ENCODE results near the gene SCLT1. TPM values are rescaled to one million over a fixed set of nuclear protein-coding genes. Genes with fewer than 3 reads are reported as not detected.
"Not testable (repeated sequence)": the region's sequence is repeated elsewhere in the genome, so short reads cannot be mapped to it uniquely, and the experiment has no call there.

Gene SCLT1
- total RNA-seq, 1 donor from 2014 or later = 14.4 TPM

DNA sequence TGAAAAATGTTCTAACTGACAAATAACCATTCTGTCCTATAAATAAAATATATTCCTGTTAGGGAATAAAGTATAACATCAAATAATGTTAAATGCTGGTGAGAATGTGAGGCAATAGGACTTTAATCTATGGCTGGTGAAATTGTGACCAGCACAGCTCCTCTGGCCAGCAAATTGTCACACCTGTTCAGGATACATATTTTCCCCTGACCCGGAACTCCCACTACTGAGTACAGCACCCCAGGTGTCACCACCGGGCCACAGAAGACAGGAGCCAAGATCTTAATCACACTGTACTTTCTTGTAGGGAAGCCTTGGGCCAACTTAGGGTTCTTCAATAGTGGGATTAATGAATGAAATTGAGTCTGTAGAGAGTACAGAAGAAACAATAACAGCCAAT, 35.8 kb upstream of the SCLT1 start:
- no peak for TF ChIP-seq CTCF (IDR thresholded peaks at IDR 0.05)

GRCh38 chr4:129126614-129127013, 33.3 kb upstream of the SCLT1 start:
- H3K4me3 ChIP-seq; H3K27me3 ChIP-seq; H3K9me3 ChIP-seq; H3K36me3 ChIP-seq; intact Hi-C loops (cut with DNase I); H3K4me1 ChIP-seq; DNase-seq; ATAC-seq; H3K27ac ChIP-seq: not testable (repeated sequence)

More for the DNA sequence above, 35.8 kb upstream of the SCLT1 start:
- Histone ChIP-seq H3K27me3 (no peaks in the 10 kb centered on the region), H3K4me1 (no peaks in the 10 kb centered on the region), H3K9me3 (no peaks in the 10 kb centered on the region), H3K36me3 (no peaks in the 10 kb centered on the region), H3K4me3 (no peak overlapping the region), H3K27ac (no peak overlapping the region)
- intact Hi-C loops (cut with DNase I) = no loop called here
- no peak for DNase-seq
- no peak for ATAC-seq

DNA sequence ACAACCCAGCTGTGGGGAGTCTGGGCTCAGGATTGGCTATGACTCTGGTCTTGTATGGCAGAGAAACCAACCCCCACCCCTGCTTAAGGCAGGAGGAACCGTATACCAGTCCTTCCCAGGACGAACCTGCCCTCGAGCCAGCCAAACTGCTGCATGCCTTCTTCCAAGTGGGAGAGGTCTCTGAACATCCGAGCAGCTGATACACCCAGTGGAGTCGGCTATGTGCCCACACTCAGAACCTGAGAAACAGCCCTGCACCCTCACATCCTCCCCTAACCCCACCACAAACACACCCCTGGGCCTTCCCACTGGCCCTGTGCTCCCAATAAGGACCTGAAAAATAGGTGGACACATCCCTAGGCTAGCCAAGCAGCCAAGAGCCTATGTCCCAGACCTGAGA, 24.4 kb upstream of the SCLT1 start:
- intact Hi-C loops (cut with DNase I) = no loop called here
- DNase-seq (no peak), ATAC-seq (no peak)
- Histone ChIP-seq H3K4me1 (no peaks in the 10 kb centered on the region), H3K4me3 (no peak overlapping the region), H3K9me3 (no peaks in the 10 kb centered on the region), H3K27me3 (no peaks in the 10 kb centered on the region), H3K27ac (no peak overlapping the region), H3K36me3 (no peaks in the 10 kb centered on the region)
- no peak for TF ChIP-seq CTCF (IDR thresholded peaks at IDR 0.05)

DNA sequence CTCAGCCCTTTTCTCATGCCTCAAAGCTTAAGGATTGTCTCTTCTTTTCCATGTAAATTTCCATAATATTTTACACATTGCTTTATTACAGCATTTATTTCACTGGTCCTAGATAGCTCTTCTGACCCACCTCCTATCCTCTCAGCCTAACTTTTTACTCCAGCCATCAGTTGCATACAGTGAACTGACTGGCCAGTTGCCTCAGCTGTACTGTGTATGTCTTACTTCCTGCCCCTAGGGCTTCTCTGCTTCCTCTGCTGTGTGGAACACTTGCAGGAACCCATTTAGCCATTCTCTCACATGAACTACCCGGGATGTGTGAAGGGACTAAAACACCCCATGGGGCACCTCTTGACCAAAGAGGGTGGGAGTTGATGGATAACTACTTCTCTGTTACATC, 20.6 kb upstream of the SCLT1 start:
- no peak for DNase-seq
- no peak for TF ChIP-seq CTCF (IDR thresholded peaks at IDR 0.05)
- no peak for ATAC-seq
- no peaks in the 10 kb centered on the region for H3K9me3 ChIP-seq
- H3K4me3 ChIP-seq = no peak overlapping the region
- intact Hi-C loops (cut with DNase I) = no loop called here
- H3K36me3 ChIP-seq = peaks cover 11% of the 10 kb centered on the region
- no peaks in the 10 kb centered on the region for H3K4me1 ChIP-seq
- H3K27ac ChIP-seq = no peak overlapping the region
- H3K27me3 ChIP-seq = no peaks in the 10 kb centered on the region

DNA sequence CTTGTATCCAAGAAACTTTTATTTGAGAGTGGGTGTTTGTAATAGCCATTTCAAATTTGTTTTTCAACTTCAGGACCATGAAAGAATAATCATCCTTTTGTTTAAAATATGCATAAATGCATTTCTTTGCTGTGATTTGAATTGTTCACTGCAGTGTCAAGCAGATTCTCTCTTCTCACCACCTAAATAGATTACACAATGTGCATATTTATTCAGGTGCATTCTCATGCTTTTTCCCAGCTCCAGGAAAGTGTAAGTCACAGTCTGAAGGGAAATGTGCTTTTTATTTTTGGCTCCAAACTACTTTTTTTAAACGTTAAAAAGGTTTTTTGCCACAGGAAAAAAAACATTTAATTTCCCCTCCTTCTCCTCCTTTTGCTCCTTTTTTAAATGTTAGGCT, 20.1 kb upstream of the SCLT1 start:
- Histone ChIP-seq H3K27me3 (no peaks in the 10 kb centered on the region), H3K27ac (no peak overlapping the region), H3K4me1 (no peaks in the 10 kb centered on the region), H3K36me3 (peaks cover 12% of the 10 kb centered on the region), H3K4me3 (no peak overlapping the region), H3K9me3 (no peaks in the 10 kb centered on the region)
- no peak for DNase-seq
- no peak for TF ChIP-seq CTCF (IDR thresholded peaks at IDR 0.05)
- intact Hi-C loops (cut with DNase I) = no loop called here
- no peak for ATAC-seq

DNA sequence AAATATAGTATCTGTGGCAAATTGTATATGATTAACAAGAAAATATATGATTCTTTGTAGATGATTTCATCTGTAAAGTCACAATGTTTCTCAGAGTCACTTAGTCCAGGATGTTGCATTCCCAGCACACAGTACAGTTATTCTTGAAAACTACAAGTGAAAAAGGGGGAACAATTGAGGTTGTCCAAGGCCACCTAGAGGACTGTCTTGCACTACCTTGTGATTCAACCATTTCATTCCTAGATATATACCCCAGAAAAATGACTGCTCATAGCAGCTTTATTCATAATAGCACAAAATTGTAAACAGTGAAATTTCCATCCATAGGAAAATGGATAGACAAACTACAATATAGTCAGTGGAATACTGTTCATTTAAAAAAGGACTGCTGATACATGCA, 18.6 kb upstream of the SCLT1 start:
- Histone ChIP-seq H3K36me3 (peaks cover 12% of the 10 kb centered on the region), H3K9me3 (no peaks in the 10 kb centered on the region), H3K4me1 (no peaks in the 10 kb centered on the region), H3K27ac (no peak overlapping the region), H3K27me3 (no peaks in the 10 kb centered on the region), H3K4me3 (no peak overlapping the region)
- intact Hi-C loops (cut with DNase I) = no loop called here
- TF ChIP-seq CTCF (IDR thresholded peaks at IDR 0.05) = no peak
- ATAC-seq = no peak
- no peak for DNase-seq
